NCI-H1694 (cell line): Measurements from ENCODE around the gene DONSON.

Experiments
- DNase-seq: peaks from one replicate; lab custom pipeline; 2025; lab: John Stamatoyannopoulos, UW

DONSON gene

DNA sequence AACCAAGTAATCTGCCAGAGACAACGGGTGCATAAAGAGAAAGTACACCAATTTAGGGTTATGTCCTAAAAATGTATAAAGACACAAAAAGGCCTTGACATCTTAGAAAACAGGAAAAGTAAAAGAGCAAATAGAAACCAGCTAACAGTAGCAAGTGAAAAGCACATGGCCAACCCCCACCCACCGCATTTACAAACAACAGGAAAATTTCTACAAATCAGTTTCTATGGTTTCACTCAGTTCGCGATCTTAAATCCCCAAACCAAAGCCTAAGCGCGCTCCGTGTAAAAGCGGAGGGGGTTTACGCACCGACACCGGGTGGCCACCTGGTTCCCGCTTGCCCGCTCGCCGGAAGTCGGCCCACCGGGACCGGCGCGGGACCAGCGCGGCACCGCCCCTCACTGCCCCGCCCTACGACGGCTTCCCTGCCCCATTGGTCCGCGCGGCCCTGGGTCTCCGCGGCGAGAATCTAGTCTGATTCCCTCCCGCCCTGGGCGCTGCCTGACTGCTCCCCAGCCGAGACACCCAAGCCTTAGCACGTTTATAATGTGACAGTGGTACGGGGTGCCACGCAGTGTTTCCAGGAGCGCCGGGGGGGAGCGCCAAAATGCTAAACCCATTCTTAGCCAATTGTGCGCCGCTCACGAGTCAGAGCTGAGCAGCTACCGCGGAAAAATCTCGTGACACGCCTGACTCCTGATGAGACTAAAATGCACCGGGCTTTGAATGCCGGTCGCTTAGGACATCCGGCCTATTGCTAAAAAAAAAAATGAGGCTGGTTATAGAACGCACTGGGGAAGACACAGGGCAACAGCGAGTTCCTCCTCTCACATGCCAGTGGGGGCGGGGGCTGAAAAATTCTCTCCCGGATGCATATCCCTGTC, 46.5 kb downstream of the DONSON start, which contains the start of gene GART:
Gene GART, minus strand, starts transcription at position 362 of the 884 bp plus-strand sequence. CDS start 2,802 bp downstream, outside the sequence.
- DNase-seq: peak; percentile 79

DNA sequence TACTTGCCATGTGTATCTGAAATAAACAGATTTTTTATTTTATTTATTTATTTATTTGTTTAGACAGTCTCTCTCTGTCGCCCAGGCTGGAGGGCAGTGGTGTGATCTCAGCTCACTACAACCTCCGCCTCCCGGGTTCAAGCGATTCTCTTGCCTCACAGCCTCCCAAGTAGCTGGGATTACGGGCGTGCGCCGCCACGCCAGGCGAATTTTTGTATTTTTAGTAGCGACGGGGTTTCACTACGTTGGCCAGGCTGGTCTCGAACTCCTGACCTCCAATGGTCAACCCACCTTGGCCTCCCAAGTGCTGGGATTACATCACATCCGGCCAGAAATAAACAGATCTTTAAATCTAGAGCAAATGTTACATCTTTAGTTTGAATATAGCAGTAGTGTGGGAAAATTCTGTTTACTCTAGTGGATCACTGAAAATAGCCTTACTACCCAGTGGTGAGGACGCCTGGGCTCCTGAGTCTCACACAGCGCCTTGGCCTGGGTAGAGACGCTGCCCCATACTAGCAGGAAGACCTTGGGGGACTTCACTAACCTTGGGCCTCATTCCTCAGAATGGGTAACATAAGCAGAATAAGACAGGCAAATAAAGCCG, 47.3 kb downstream of the DONSON start:
- no peak for DNase-seq

DNA sequence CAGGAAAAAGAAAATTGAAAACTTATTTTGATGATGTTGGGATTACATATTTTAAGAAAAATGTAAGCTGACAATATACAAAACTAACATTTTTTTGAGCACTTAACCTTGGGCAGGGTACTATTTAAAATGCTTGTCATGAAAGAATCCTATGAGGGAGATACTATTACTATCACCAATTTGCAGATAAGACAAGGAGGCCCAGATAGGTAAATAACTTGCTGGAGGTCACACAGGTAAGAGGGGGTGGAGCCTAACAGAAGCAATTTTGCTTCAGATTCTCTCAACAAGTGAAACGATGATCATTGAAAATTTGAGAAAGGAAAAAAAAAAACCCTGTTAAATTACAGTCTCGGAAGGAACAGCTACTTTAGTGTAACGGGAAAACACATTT, 47.8 kb downstream of the DONSON start:
- no peak for DNase-seq

DNA sequence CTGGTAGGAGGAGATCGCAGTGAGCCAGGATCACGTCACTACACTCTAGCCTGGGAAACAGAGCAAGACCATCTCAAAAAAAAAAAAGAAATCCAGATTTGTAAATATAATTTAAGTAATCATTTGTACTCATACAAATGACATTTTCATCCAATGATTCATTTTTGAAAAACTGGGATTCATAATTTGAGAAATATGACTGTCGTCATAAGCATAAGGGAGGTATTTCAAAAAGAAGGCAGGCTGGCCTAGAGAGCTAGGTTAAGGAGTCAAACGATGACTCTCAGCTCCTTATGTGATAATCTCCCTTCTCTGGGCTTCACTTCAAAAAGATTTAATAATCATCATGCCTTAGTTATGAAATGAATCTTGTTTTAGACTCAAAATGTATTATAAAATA, 48.9 kb downstream of the DONSON start:
- no peak for DNase-seq

DNA sequence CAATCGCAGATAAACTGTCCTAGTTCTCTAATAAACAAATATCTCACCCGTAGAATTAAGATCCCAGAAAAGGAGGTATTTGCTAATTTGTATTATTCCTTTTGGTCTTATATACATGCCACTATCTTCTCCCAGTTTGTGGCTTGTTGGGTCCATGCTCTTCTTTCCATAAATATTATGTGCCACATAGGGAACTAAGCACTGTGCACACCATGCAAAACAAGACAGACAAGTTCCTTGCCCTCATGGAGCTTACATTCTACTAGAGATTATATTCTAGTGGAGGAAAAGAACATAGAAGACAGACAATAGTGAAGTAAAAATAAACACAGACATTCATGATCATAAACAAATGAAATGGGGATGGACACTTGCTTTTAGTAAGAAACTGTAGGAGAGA, 51.3 kb downstream of the DONSON start:
- DNase-seq: no peak

DNA sequence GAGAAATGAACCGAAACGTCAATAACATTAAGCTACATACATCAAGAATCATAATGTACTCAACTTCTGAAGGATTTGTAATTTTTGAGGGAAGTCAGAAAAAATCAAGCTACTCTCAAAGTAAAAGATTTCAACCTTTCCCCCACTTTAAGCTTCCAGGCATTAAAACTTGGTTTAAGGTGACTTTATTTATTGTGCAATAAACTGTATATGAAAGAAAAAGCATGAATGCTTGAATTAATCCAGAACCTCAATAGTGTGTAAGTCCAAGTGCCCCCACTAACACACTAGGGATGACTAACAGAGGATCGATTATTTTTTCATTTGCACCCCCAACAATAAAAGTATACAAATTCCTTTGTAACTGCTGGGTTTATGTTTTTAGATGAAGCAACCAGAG, 57.5 kb downstream of the DONSON start:
- DNase-seq: no peak
